OCI-M2 (cell line): ENCODE measurements around the gene DNAH3.
"Not testable (repeated sequence)": the region's sequence is repeated elsewhere in the genome, so short reads cannot be mapped to it uniquely, and the experiment has no call there.

Source experiments
- DNase-seq: peaks from one replicate; lab custom pipeline; 2025; ENCODE audit not compliant: unreplicated experiment; lab: John Stamatoyannopoulos, UW

Gene DNAH3

GRCh38 chr16:20946015-20946629 lies 204.5 kb downstream of the DNAH3 start:
- DNase-seq = no peak

GRCh38 chr16:20945575-20945875 lies 205.1 kb downstream of the DNAH3 start:
- not testable (repeated sequence) for DNase-seq

GRCh38 chr16:20944861-20945574 lies 205.6 kb downstream of the DNAH3 start:
- no peak for DNase-seq

- DNase-seq = no peak
Observed at GRCh38 chr16:20942256-20942655, 208.4 kb downstream of the DNAH3 start.

- DNase-seq = no peak
Observed at GRCh38 chr16:20941636-20941926, 209.1 kb downstream of the DNAH3 start.

GRCh38 chr16:20940871-20941635 lies 209.6 kb downstream of the DNAH3 start:
- DNase-seq = no peak

- DNase-seq = no peak
Observed at GRCh38 chr16:20939611-20940010, 211.0 kb downstream of the DNAH3 start.

- DNase-seq = no peak
Observed at GRCh38 chr16:20938426-20938825, 212.2 kb downstream of the DNAH3 start.

GRCh38 chr16:20937736-20938135 lies 212.9 kb downstream of the DNAH3 start:
- no peak for DNase-seq

- DNase-seq = no peak
Observed at GRCh38 chr16:20933589-20933988, 217.1 kb downstream of the DNAH3 start.

GRCh38 chr16:20931066-20931600 lies 219.5 kb downstream of the DNAH3 start:
- DNase-seq = no peak

GRCh38 chr16:20930365-20930690 lies 220.3 kb downstream of the DNAH3 start:
- no peak for DNase-seq

GRCh38 chr16:20929676-20930364 lies 220.8 kb downstream of the DNAH3 start:
- not testable (repeated sequence) for DNase-seq

- no peak for DNase-seq
Observed at GRCh38 chr16:20928774-20929411, 221.8 kb downstream of the DNAH3 start.

- DNase-seq = no peak
Observed at GRCh38 chr16:20925751-20926150, 224.9 kb downstream of the DNAH3 start.

- no peak for DNase-seq
Observed at GRCh38 chr16:20923876-20924275, 226.8 kb downstream of the DNAH3 start.

- no peak for DNase-seq
Observed at GRCh38 chr16:20920799-20921198, 229.8 kb downstream of the DNAH3 start.

- DNase-seq = no peak
Observed at GRCh38 chr16:20920091-20920490, 230.6 kb downstream of the DNAH3 start.

GRCh38 chr16:20918486-20919239 lies 232.0 kb downstream of the DNAH3 start:
- DNase-seq = no peak

- DNase-seq = no peak
Observed at GRCh38 chr16:20916942-20917341, 233.7 kb downstream of the DNAH3 start.

- DNase-seq = no peak
Observed at GRCh38 chr16:20916289-20916688, 234.4 kb downstream of the DNAH3 start.
